Nephron progenitor cell (in vitro differentiated cells): ENCODE results near the gene LHFPL4.
A peak's percentile ranks its signal among the peaks of the same experiment; 100 is the strongest.
"Not testable (repeated sequence)": the region's sequence is repeated elsewhere in the genome, so short reads cannot be mapped to it uniquely, and the experiment has no call there.

Source experiments
- DNase-seq: peaks from one replicate; pipeline ENCODE4 v3.0.0; 2021
- H3K27ac Mint-ChIP-seq: 2 replicates; pipeline ENCODE4 v1.8.0; 2021; ENCODE audit warnings: mild to moderate bottlenecking, moderate library complexity, mixed read lengths
- H3K27me3 Mint-ChIP-seq: 2 replicates; pipeline ENCODE4 v1.8.0; 2021; ENCODE audit warnings: mild to moderate bottlenecking, low read depth, mixed read lengths; ENCODE audit not compliant: poor library complexity
- H3K36me3 Mint-ChIP-seq: 2 replicates; pipeline ENCODE4 v1.8.0; 2021; ENCODE audit warnings: low read depth, mixed read lengths
- H3K4me1 Mint-ChIP-seq: 2 replicates; pipeline ENCODE4 v1.8.0; 2021; ENCODE audit warnings: mixed read lengths
- H3K4me3 Mint-ChIP-seq: 2 replicates; pipeline ENCODE4 v1.8.0; 2021; ENCODE audit warnings: mild to moderate bottlenecking, moderate library complexity, mixed read lengths
- H3K9me3 Mint-ChIP-seq: 2 replicates; pipeline ENCODE4 v1.8.0; 2021; ENCODE audit warnings: mild to moderate bottlenecking, moderate library complexity, mixed read lengths
- TF ChIP-seq, protein P1 (sequence below): fragments of 200-600 bp; sonication (generic); IDR thresholded peaks from 2 replicates; pipeline ENCODE4 v1.5.0; 2021; ENCODE audit warnings: antibody characterized with exemption

LHFPL4 gene

GRCh38 chr3:9497821-9498565 is 55.6 kb downstream of the LHFPL4 start:
- peaks cover 72% of the 10 kb centered on the region for H3K27me3 Mint-ChIP-seq
- H3K27ac Mint-ChIP-seq = no peak overlapping the region
- no peak overlapping the region for H3K4me3 Mint-ChIP-seq
- no peak for DNase-seq
- H3K4me1 Mint-ChIP-seq = peaks cover 21% of the 10 kb centered on the region
- TF ChIP-seq, protein P1, sequence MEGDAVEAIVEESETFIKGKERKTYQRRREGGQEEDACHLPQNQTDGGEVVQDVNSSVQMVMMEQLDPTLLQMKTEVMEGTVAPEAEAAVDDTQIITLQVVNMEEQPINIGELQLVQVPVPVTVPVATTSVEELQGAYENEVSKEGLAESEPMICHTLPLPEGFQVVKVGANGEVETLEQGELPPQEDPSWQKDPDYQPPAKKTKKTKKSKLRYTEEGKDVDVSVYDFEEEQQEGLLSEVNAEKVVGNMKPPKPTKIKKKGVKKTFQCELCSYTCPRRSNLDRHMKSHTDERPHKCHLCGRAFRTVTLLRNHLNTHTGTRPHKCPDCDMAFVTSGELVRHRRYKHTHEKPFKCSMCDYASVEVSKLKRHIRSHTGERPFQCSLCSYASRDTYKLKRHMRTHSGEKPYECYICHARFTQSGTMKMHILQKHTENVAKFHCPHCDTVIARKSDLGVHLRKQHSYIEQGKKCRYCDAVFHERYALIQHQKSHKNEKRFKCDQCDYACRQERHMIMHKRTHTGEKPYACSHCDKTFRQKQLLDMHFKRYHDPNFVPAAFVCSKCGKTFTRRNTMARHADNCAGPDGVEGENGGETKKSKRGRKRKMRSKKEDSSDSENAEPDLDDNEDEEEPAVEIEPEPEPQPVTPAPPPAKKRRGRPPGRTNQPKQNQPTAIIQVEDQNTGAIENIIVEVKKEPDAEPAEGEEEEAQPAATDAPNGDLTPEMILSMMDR = no peak
- H3K36me3 Mint-ChIP-seq = no peaks in the 10 kb centered on the region
- no peaks in the 10 kb centered on the region for H3K9me3 Mint-ChIP-seq

- H3K4me1 Mint-ChIP-seq = peaks cover 21% of the 10 kb centered on the region
These were observed 56.7 kb downstream of the LHFPL4 start for GRCh38 chr3:9496893-9497292.

GRCh38 chr3:9494036-9494435 is 59.6 kb downstream of the LHFPL4 start:
- peaks cover 20% of the 10 kb centered on the region for H3K4me1 Mint-ChIP-seq
- not testable (repeated sequence) for H3K9me3 Mint-ChIP-seq, H3K27ac Mint-ChIP-seq, H3K4me3 Mint-ChIP-seq, DNase-seq, H3K36me3 Mint-ChIP-seq
- H3K27me3 Mint-ChIP-seq = peaks cover 44% of the 10 kb centered on the region

More at GRCh38 chr3:9496893-9497292, 56.7 kb downstream of the LHFPL4 start:
- Mint-ChIP-seq H3K36me3 (no peaks in the 10 kb centered on the region), H3K27me3 (peaks cover 72% of the 10 kb centered on the region), H3K27ac (no peak overlapping the region), H3K4me3 (no peak overlapping the region), H3K9me3 (no peaks in the 10 kb centered on the region)
- TF ChIP-seq, protein P1 = no peak
- no peak for DNase-seq

GRCh38 chr3:9491506-9491905 is 62.1 kb downstream of the LHFPL4 start:
- H3K9me3 Mint-ChIP-seq = peaks cover 16% of the 10 kb centered on the region
- no peak for DNase-seq
- TF ChIP-seq, protein P1 = no peak
- H3K4me3 Mint-ChIP-seq = no peak overlapping the region
- H3K27me3 Mint-ChIP-seq = peaks cover 18% of the 10 kb centered on the region
- H3K36me3 Mint-ChIP-seq = peaks cover 26% of the 10 kb centered on the region
- peak overlapping the region; percentile 58 for H3K27ac Mint-ChIP-seq
- peaks cover 14% of the 10 kb centered on the region for H3K4me1 Mint-ChIP-seq

DNA sequence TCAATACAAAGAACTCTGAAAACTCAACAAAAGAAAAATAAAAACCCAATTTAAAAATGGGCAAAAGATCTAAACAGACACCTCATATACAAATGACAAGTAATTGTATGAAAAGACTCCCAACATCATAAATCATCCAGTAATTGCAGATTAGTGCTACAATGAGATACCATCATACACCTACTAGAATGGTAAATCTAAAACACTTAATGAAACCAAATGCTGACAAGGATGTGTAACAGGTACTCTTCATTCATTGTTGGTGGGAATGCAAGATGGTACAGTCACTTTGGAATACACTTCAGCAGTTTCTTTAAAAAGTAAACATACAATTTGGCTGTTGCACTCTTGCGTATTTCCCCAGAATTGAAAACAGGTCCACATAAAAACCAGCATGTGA is 68.4 kb downstream of the LHFPL4 start:
- no peak for DNase-seq
- TF ChIP-seq, protein P1 = no peak
- no peaks in the 10 kb centered on the region for H3K4me1 Mint-ChIP-seq
- H3K9me3 Mint-ChIP-seq = peaks cover 18% of the 10 kb centered on the region
- no peak overlapping the region for H3K27ac Mint-ChIP-seq
- H3K4me3 Mint-ChIP-seq = no peak overlapping the region
- H3K36me3 Mint-ChIP-seq = peaks cover 83% of the 10 kb centered on the region
- H3K27me3 Mint-ChIP-seq = peaks cover 3% of the 10 kb centered on the region

DNA sequence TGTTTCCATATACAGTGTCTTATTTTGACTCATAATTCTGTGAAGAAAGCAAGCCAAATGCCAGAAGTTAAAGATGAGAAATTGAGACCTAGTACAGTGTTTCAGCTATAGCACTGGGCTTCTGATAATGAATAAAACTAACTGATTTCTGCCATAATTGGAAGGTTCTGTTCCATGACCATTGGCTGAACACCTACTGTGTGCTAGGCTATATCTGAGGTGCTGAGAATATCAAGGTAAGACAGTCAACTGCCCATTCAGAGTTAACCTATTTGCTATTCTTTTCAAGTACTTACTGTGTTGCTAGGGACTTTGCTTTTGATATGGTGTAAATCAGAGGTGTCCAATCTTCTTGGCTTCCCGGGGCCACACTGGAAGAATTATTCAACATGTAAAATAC is 73.4 kb downstream of the LHFPL4 start:
- no peak overlapping the region for H3K4me3 Mint-ChIP-seq

More for the DNA sequence above, 73.4 kb downstream of the LHFPL4 start:
- Mint-ChIP-seq H3K27me3 (peaks cover 3% of the 10 kb centered on the region), H3K9me3 (no peaks in the 10 kb centered on the region), H3K27ac (peak overlapping the region; percentile 61), H3K4me1 (peaks cover 13% of the 10 kb centered on the region), H3K36me3 (peaks cover 92% of the 10 kb centered on the region)
- TF ChIP-seq, protein P1 = no peak
- DNase-seq = no peak
